Measurements from ENCODE around the gene G3BP1. TPM values are rescaled to one million over a fixed set of nuclear protein-coding genes. Genes with fewer than 3 reads are reported as not detected.
"Not testable (repeated sequence)": the region's sequence is repeated elsewhere in the genome, so short reads cannot be mapped to it uniquely, and the experiment has no call there.

Gene G3BP1
- total and polyA plus RNA-seq, 4 donors, result 26.9 to 144 (median 62.7) TPM

- H3K9me3 ChIP-seq (ENCODE audit: control insufficient read depth in 4 of 4, low read length in 3 of 4), result peaks cover 0 to 3% (median 0%) of the 10 kb centered on the region in 4 donors
- no peak overlapping the region for H3K27ac ChIP-seq (ENCODE audit: low read depth in 1 of 2, low read length in 2 of 2)
- 55% methylated on average over 1 of the region's 1 CpG for WGBS
- no peaks in the 10 kb centered on the region for H3K36me3 ChIP-seq (ENCODE audit: control insufficient read depth in 4 of 4, insufficient read depth in 3 of 4, low read depth in 1 of 4, low read length in 3 of 4)
- peak; percentile 89 to 93 for TF ChIP-seq RAD21 (IDR thresholded peaks at IDR 0.05)
- TF ChIP-seq, protein P1, sequence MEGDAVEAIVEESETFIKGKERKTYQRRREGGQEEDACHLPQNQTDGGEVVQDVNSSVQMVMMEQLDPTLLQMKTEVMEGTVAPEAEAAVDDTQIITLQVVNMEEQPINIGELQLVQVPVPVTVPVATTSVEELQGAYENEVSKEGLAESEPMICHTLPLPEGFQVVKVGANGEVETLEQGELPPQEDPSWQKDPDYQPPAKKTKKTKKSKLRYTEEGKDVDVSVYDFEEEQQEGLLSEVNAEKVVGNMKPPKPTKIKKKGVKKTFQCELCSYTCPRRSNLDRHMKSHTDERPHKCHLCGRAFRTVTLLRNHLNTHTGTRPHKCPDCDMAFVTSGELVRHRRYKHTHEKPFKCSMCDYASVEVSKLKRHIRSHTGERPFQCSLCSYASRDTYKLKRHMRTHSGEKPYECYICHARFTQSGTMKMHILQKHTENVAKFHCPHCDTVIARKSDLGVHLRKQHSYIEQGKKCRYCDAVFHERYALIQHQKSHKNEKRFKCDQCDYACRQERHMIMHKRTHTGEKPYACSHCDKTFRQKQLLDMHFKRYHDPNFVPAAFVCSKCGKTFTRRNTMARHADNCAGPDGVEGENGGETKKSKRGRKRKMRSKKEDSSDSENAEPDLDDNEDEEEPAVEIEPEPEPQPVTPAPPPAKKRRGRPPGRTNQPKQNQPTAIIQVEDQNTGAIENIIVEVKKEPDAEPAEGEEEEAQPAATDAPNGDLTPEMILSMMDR (IDR thresholded peaks at IDR 0.05; ENCODE audit: low read depth, low read length, missing input control), result peak; percentile 78
- no peak for TF ChIP-seq NR2F2 (IDR thresholded peaks at IDR 0.05)
- H3K9ac ChIP-seq (ENCODE audit: low read depth in 1 of 2, low read length in 2 of 2), result no peak overlapping the region
- H3K4me3 ChIP-seq (ENCODE audit: low read depth in 1 of 3, low read length in 3 of 3), result no peak overlapping the region
- no peaks in the 10 kb centered on the region for H3K4me1 ChIP-seq (ENCODE audit: control insufficient read depth in 4 of 4, insufficient read depth in 4 of 4, low read length in 3 of 4)
- no peaks in the 10 kb centered on the region for H3K27me3 ChIP-seq (ENCODE audit: control insufficient read depth in 4 of 4, insufficient read depth in 4 of 4, low read length in 3 of 4)
- peak; percentile 41 for DNase-seq (ENCODE audit: low spot score)
These were observed 53.7 kb downstream of the G3BP1 start for GRCh38 chr5:151825445-151825844.

GRCh38 chr5:151829370-151829769 lies 57.6 kb downstream of the G3BP1 start:
- no peak for DNase-seq (ENCODE audit: low spot score)
- Histone ChIP-seq H3K36me3 (ENCODE audit: control insufficient read depth in 4 of 4, insufficient read depth in 3 of 4, low read depth in 1 of 4, low read length in 3 of 4) (no peaks in the 10 kb centered on the region), H3K9ac (ENCODE audit: low read depth in 1 of 2, low read length in 2 of 2) (no peak overlapping the region), H3K4me1 (ENCODE audit: control insufficient read depth in 4 of 4, insufficient read depth in 4 of 4, low read length in 3 of 4) (no peaks in the 10 kb centered on the region), H3K4me3 (ENCODE audit: low read depth in 1 of 3, low read length in 3 of 3) (no peak overlapping the region), H3K27ac (ENCODE audit: low read depth in 1 of 2, low read length in 2 of 2) (no peak overlapping the region), H3K27me3 (ENCODE audit: control insufficient read depth in 4 of 4, insufficient read depth in 4 of 4, low read length in 3 of 4) (no peaks in the 10 kb centered on the region), H3K9me3 (ENCODE audit: control insufficient read depth in 4 of 4, low read length in 3 of 4) (peaks cover 3 to 15% (median 8%) of the 10 kb centered on the region in 4 donors)
- TF ChIP-seq ZBTB33 (IDR thresholded peaks at IDR 0.05), result no peak
- TF ChIP-seq FOXA1 (IDR thresholded peaks at IDR 0.05), result no peak
- TF ChIP-seq JUND (IDR thresholded peaks at IDR 0.05), result no peak
- no peak for TF ChIP-seq ATF3 (IDR thresholded peaks at IDR 0.05)
- TF ChIP-seq, protein P2, sequence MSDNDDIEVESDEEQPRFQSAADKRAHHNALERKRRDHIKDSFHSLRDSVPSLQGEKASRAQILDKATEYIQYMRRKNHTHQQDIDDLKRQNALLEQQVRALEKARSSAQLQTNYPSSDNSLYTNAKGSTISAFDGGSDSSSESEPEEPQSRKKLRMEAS (IDR thresholded peaks at IDR 0.05), result no peak
- 97% methylated on average over 1 of the region's 1 CpG for WGBS

- not testable (repeated sequence) for H3K4me3 ChIP-seq (ENCODE audit: low read depth in 1 of 3, low read length in 3 of 3); H3K36me3 ChIP-seq (ENCODE audit: control insufficient read depth in 4 of 4, insufficient read depth in 3 of 4, low read depth in 1 of 4, low read length in 3 of 4); H3K9ac ChIP-seq (ENCODE audit: low read depth in 1 of 2, low read length in 2 of 2); DNase-seq (ENCODE audit: low spot score); H3K27ac ChIP-seq (ENCODE audit: low read depth in 1 of 2, low read length in 2 of 2); H3K4me1 ChIP-seq (ENCODE audit: control insufficient read depth in 4 of 4, insufficient read depth in 4 of 4, low read length in 3 of 4); H3K27me3 ChIP-seq (ENCODE audit: control insufficient read depth in 4 of 4, insufficient read depth in 4 of 4, low read length in 3 of 4)
- H3K9me3 ChIP-seq (ENCODE audit: control insufficient read depth in 4 of 4, low read length in 3 of 4), result peaks cover 3 to 15% (median 8%) of the 10 kb centered on the region in 4 donors
- 97% methylated on average over 4 of the region's 4 CpGs for WGBS
These were observed 61.1 kb downstream of the G3BP1 start for GRCh38 chr5:151832843-151833242.

DNA sequence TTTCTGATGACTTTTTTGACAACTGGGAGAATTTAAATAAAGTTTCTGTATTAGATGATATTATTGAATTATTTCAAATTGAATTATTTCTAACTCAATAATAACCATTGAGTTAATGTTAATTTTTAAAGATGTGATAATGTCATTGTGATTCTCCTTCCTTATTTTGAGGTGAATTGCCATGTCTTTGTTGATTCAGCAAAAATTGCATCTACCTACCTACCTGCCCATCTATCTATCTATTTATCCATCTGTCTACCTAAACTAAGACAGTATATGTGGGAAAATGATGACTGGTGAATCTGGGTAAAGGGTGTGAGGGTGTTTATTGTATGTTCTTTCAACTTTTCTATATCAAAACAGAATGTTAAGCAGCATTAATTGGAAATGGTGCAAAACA lies 75.0 kb downstream of the G3BP1 start:
- H3K9me3 ChIP-seq (ENCODE audit: control insufficient read depth in 4 of 4, low read length in 3 of 4), result peaks cover 0 to 3% (median 0%) of the 10 kb centered on the region in 4 donors
- H3K27ac ChIP-seq (ENCODE audit: low read depth in 1 of 2, low read length in 2 of 2), result no peak overlapping the region
- no peak for TF ChIP-seq HNF4G (IDR thresholded peaks at IDR 0.05)
- TF ChIP-seq, protein P1 (IDR thresholded peaks at IDR 0.05; ENCODE audit: low read depth, low read length, missing input control), result no peak
- TF ChIP-seq NR2F2 (IDR thresholded peaks at IDR 0.05), result no peak
- no peak for TF ChIP-seq HNF4A (conservative IDR thresholded peaks at IDR 0.05)
- no peak for TF ChIP-seq RAD21 (IDR thresholded peaks at IDR 0.05)
- TF ChIP-seq JUND (IDR thresholded peaks at IDR 0.05), result no peak
- TF ChIP-seq ZBTB33 (IDR thresholded peaks at IDR 0.05), result no peak
- TF ChIP-seq ATF3 (IDR thresholded peaks at IDR 0.05), result no peak
- no peak for TF ChIP-seq SP1 (IDR thresholded peaks at IDR 0.05)

More for the DNA sequence above, 75.0 kb downstream of the G3BP1 start:
- H3K27me3 ChIP-seq (ENCODE audit: control insufficient read depth in 4 of 4, insufficient read depth in 4 of 4, low read length in 3 of 4), result no peaks in the 10 kb centered on the region
- H3K36me3 ChIP-seq (ENCODE audit: control insufficient read depth in 4 of 4, insufficient read depth in 3 of 4, low read depth in 1 of 4, low read length in 3 of 4), result no peaks in the 10 kb centered on the region
- H3K4me1 ChIP-seq (ENCODE audit: control insufficient read depth in 4 of 4, insufficient read depth in 4 of 4, low read length in 3 of 4), result no peaks in the 10 kb centered on the region
- H3K9ac ChIP-seq (ENCODE audit: low read depth in 1 of 2, low read length in 2 of 2), result no peak overlapping the region
- no peak overlapping the region for H3K4me3 ChIP-seq (ENCODE audit: low read depth in 1 of 3, low read length in 3 of 3)
- DNase-seq (ENCODE audit: low spot score), result no peak
